Measurements from ENCODE around the gene RNF130. TPM values are rescaled to one million over a fixed set of nuclear protein-coding genes. Genes with fewer than 3 reads are reported as not detected.

Gene RNF130
- total and polyA plus RNA-seq, 2 of the 13 experiments (the other 11 are each of a cell fraction or from before 2014, with no cell fraction given) = 28.2 to 28.3 TPM

DNA sequence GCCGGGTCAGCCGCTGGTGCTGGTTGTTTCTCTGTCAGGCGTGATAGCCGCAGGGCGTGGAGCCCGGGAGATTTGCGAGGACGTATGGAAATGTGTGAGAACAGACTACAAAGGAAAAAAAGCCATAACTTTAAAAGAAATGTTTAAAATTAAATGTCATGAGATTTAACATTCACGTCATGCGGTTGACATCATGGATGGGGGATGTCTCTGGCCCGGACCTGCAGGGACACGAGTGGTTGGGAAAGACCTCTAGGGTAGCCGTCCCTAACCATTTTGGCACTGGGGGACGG lies 643 bp upstream of the RNF130 start (continued):
- TF ChIP-seq FOXJ3 (CRISPR knock-in tag; IDR thresholded peaks at IDR 0.05; ENCODE audit: borderline replicate concordance) = 0 out of 2 replicates have a peak, but pooled peaks have one; percentile 44
- TF ChIP-seq POLR2A (IDR thresholded peaks at IDR 0.05; ENCODE audit: insufficient read depth in 1 of 2, low read depth in 2 of 2, low read length in 2 of 2) = no peak
- TF ChIP-seq NR2F1 (CRISPR knock-in tag; IDR thresholded peaks at IDR 0.05) = 0 out of 4 replicates have a peak, but pooled peaks of 1 of the 2 experiments have one; percentile 59
- TF ChIP-seq ZNF138 (CRISPR knock-in tag; IDR thresholded peaks at IDR 0.05; ENCODE audit: low read depth) = no peak
- TF ChIP-seq, protein P1, sequence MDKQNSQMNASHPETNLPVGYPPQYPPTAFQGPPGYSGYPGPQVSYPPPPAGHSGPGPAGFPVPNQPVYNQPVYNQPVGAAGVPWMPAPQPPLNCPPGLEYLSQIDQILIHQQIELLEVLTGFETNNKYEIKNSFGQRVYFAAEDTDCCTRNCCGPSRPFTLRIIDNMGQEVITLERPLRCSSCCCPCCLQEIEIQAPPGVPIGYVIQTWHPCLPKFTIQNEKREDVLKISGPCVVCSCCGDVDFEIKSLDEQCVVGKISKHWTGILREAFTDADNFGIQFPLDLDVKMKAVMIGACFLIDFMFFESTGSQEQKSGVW (CRISPR knock-in tag; IDR thresholded peaks at IDR 0.05; ENCODE audit: borderline replicate concordance) = 0 out of 2 replicates have a peak, but pooled peaks have one; percentile 97
- TF ChIP-seq RFX5 (IDR thresholded peaks at IDR 0.05; ENCODE audit: low read depth, low read length) = no peak
- no peak for TF ChIP-seq ZNF558 (CRISPR knock-in tag; IDR thresholded peaks at IDR 0.05; ENCODE audit: borderline replicate concordance)
- no peak for TF ChIP-seq FOXA1 (IDR thresholded peaks at IDR 0.05)
- no peak for TF ChIP-seq FOXA1 (CRISPR knock-in tag; IDR thresholded peaks at IDR 0.05)
- no peak for TF ChIP-seq JUN (CRISPR knock-in tag; IDR thresholded peaks at IDR 0.05)
- no peak for TF ChIP-seq ZNF30 (CRISPR knock-in tag; IDR thresholded peaks at IDR 0.05)
- peak; percentile 93 for TF ChIP-seq MEF2D (CRISPR knock-in tag; IDR thresholded peaks at IDR 0.05)
- peak; percentile 5; the same call in 1 of the 2 replicates for TF ChIP-seq ZNF280B (CRISPR knock-in tag; IDR thresholded peaks at IDR 0.05; ENCODE audit: borderline replicate concordance)
